Neural cell (in vitro differentiated cells): ENCODE data around the gene R3HDML. TPM values are rescaled to one million over a fixed set of nuclear protein-coding genes. Genes with fewer than 3 reads are reported as not detected.

Experiments used
- H2AFZ ChIP-seq: fragments of 200-600, 300-800 bp; sonication (generic), shearing (Covaris generic); 2 replicates; pipeline ENCODE4 v1.6.0; 2014; ENCODE audit warnings: low read depth, mild to moderate bottlenecking, antibody characterized with exemption, low read length, moderate library complexity
- H3F3A ChIP-seq: fragments of 200-600 bp; shearing (Covaris generic); 2 replicates; pipeline ENCODE4 v1.6.1; 2016; ENCODE audit warnings: mild to moderate bottlenecking, moderate library complexity, mixed read lengths, antibody characterized with exemption, low read length; ENCODE audit not compliant: insufficient read depth, poor library complexity, severe bottlenecking
- H3K27ac ChIP-seq: fragments of 200-600, 300-800 bp; sonication (generic), shearing (Covaris generic); 2 replicates; pipeline ENCODE4 v1.5.1; 2014; ENCODE audit warnings: mild to moderate bottlenecking, low read length, moderate library complexity
- H3K27me3 ChIP-seq: fragments of 300-800, 200-600 bp; sonication (generic), shearing (Covaris generic); 2 replicates; pipeline ENCODE4 v1.6.0; 2014; ENCODE audit warnings: mild to moderate bottlenecking, low read depth, low read length, moderate library complexity; ENCODE audit not compliant: insufficient read depth
- H3K36me3 ChIP-seq: fragments of 300-800, 200-600 bp; sonication (generic), shearing (Covaris generic); 2 replicates; pipeline ENCODE4 v1.5.1; 2014; ENCODE audit warnings: mild to moderate bottlenecking, antibody characterized with exemption, low read length, moderate library complexity; ENCODE audit not compliant: insufficient read depth
- H3K4me2 ChIP-seq: fragments of 300-800, 200-600 bp; sonication (generic), shearing (Covaris generic); 2 replicates; pipeline ENCODE4 v1.6.0; 2014; ENCODE audit warnings: mild to moderate bottlenecking, low read length
- H3K4me3 ChIP-seq: fragments of 300-800, 200-600 bp; sonication (generic), shearing (Covaris generic); 2 replicates; pipeline ENCODE4 v1.5.1; 2014; ENCODE audit warnings: mild to moderate bottlenecking, low read length, moderate library complexity
- H3K79me2 ChIP-seq: fragments of 200-600 bp; shearing (Covaris generic); replicated peaks from 2 replicates; pipeline ENCODE4 v1.6.0; 2014; ENCODE audit warnings: mild to moderate bottlenecking, low read length, moderate library complexity; ENCODE audit not compliant: insufficient read depth
- H3K9ac ChIP-seq: fragments of 300-800, 200-600 bp; sonication (generic), shearing (Covaris generic); 2 replicates; pipeline ENCODE4 v1.6.1; 2016; ENCODE audit warnings: mild to moderate bottlenecking, low read length, mixed read lengths
- H3K9me2 ChIP-seq: fragments of 200-600 bp; shearing (Covaris generic); 2 replicates; pipeline ENCODE4 v1.6.1; 2016; ENCODE audit warnings: mild to moderate bottlenecking, low read length, mixed read lengths; ENCODE audit not compliant: insufficient read depth
- H3K9me3 ChIP-seq: fragments of 200-600, 300-800 bp; sonication (generic), shearing (Covaris generic); 2 replicates; pipeline ENCODE4 v1.6.1; 2016; ENCODE audit warnings: mild to moderate bottlenecking, mixed run types, low read length, moderate library complexity, mixed read lengths
- H4K20me1 ChIP-seq: fragments of 200-600 bp; shearing (Covaris generic); 2 replicates; pipeline ENCODE4 v1.6.1; 2016; ENCODE audit warnings: mild to moderate bottlenecking, mixed run types; ENCODE audit not compliant: insufficient read depth
- CTCF ChIP-seq: fragments of 450-650 bp; IDR thresholded peaks from 2 replicates; pipeline ENCODE4 v1.5.1; 2014; ENCODE audit warnings: antibody characterized with exemption, mild to moderate bottlenecking, moderate library complexity; ENCODE audit not compliant: poor library complexity, severe bottlenecking
- EP300 ChIP-seq: fragments of 450-650 bp; conservative IDR thresholded peaks from 2 replicates; pipeline ENCODE4 v1.6.1; 2014; ENCODE audit warnings: antibody characterized with exemption, mild to moderate bottlenecking, moderate library complexity; ENCODE audit not compliant: poor library complexity, severe bottlenecking
- EZH2 ChIP-seq: fragments of 200-600, 300-800 bp; shearing (Covaris generic), sonication (generic); IDR thresholded peaks from 2 replicates; pipeline ENCODE4 v1.6.1; 2014; ENCODE audit warnings: antibody characterized with exemption, low read length, borderline replicate concordance, mild to moderate bottlenecking; ENCODE audit not compliant: insufficient read depth, poor library complexity, severe bottlenecking
- MXI1 ChIP-seq: fragments of 450-650 bp; conservative IDR thresholded peaks from 2 replicates; pipeline ENCODE4 v1.6.1; 2014; ENCODE audit warnings: antibody characterized with exemption, mild to moderate bottlenecking; ENCODE audit not compliant: poor library complexity, severe bottlenecking
- POLR2AphosphoS5 ChIP-seq: IDR thresholded peaks from 2 replicates; pipeline ENCODE4 v1.6.1; 2012
- RAD21 ChIP-seq: fragments of 450-650 bp; conservative IDR thresholded peaks from 2 replicates; pipeline ENCODE4 v1.6.1; 2014; ENCODE audit warnings: antibody characterized with exemption, mild to moderate bottlenecking, moderate library complexity
- REST ChIP-seq: IDR thresholded peaks from 2 replicates; pipeline ENCODE4 v1.6.1; 2012; ENCODE audit warnings: borderline replicate concordance
- SMC3 ChIP-seq: fragments of 450-650 bp; conservative IDR thresholded peaks from 2 replicates; pipeline ENCODE4 v1.6.1; 2014; ENCODE audit warnings: antibody characterized with exemption, mild to moderate bottlenecking, moderate library complexity; ENCODE audit not compliant: poor library complexity
- TAF1 ChIP-seq: IDR thresholded peaks from 2 replicates; pipeline ENCODE4 v1.6.1; 2012; ENCODE audit warnings: low read depth
- polyA plus RNA-seq: library from polyadenylated mRNA; depleted of rRNA; stranded (reverse); fragments of >200 nt; gene quantifications from 2 replicates; pipeline ENCODE4 v1.2.3, GENCODE V29; 2014
- small RNA-seq, 3 experiments: library from RNA; depleted of rRNA; stranded (forward); fragments of <200 nt; gene quantifications; one replicate each; pipeline ENCODE3, GENCODE V24; 2012

R3HDML gene
- polyA plus RNA-seq, 1 donor from 2014 or later: not detected

- no peaks in the 10 kb centered on the region for H3K9me2 ChIP-seq
- no peak overlapping the region for H3K9ac ChIP-seq
- no peak overlapping the region for H3K27ac ChIP-seq
- H3K4me3 ChIP-seq: no peak overlapping the region
- no peak overlapping the region for H2AFZ ChIP-seq
- no peaks in the 10 kb centered on the region for H3F3A ChIP-seq
- no peaks in the 10 kb centered on the region for H3K79me2 ChIP-seq
- H4K20me1 ChIP-seq: no peaks in the 10 kb centered on the region
- TF ChIP-seq POLR2AphosphoS5: no peak
- no peak for TF ChIP-seq CTCF
- no peak overlapping the region for H3K4me2 ChIP-seq
- H3K9me3 ChIP-seq: no peaks in the 10 kb centered on the region
- no peaks in the 10 kb centered on the region for H3K27me3 ChIP-seq
- H3K36me3 ChIP-seq: no peaks in the 10 kb centered on the region
Measured at GRCh38 chr20:44399446-44399845, 62.6 kb downstream of the R3HDML start.

- H3K79me2 ChIP-seq: no peaks in the 10 kb centered on the region
- no peak overlapping the region for H3K27ac ChIP-seq
- H3F3A ChIP-seq: no peaks in the 10 kb centered on the region
- no peak overlapping the region for H3K4me3 ChIP-seq
- H2AFZ ChIP-seq: no peak overlapping the region
- H4K20me1 ChIP-seq: no peaks in the 10 kb centered on the region
- H3K9ac ChIP-seq: no peak overlapping the region
- no peaks in the 10 kb centered on the region for H3K9me3 ChIP-seq
- H3K9me2 ChIP-seq: no peaks in the 10 kb centered on the region
- TF ChIP-seq REST (no peak), EP300 (no peak), POLR2AphosphoS5 (no peak), SMC3 (no peak), TAF1 (no peak), RAD21 (no peak), CTCF (no peak), MXI1 (no peak), EZH2 (no peak)
- no peaks in the 10 kb centered on the region for H3K36me3 ChIP-seq
- no peaks in the 10 kb centered on the region for H3K27me3 ChIP-seq
- H3K4me2 ChIP-seq: no peak overlapping the region
Measured at GRCh38 chr20:44400671-44400969, 63.8 kb downstream of the R3HDML start.

Small RNA genes within 50 kb of the gene (small RNA-seq; reads per million reads assigned to genes)
- gene RF00019: 0 to 1.2 (median 0) reads per million in 3 experiments

Other genes starting within 250 kb of the R3HDML start
- not detected in 2 replicates for gene JPH2, start 149.9 kb upstream of the R3HDML start, polyA plus RNA-seq
- 43.9 and 51.0 TPM in 2 replicates for gene OSER1, start 126.3 kb upstream of the R3HDML start, polyA plus RNA-seq
- gene GDAP1L1, start 89.7 kb upstream of the R3HDML start, polyA plus RNA-seq: 216 and 243 TPM in 2 replicates
- 4.6 and 5.5 TPM in 2 replicates for gene FITM2, start 25.8 kb upstream of the R3HDML start, polyA plus RNA-seq
- 0.68 TPM in 1 of 2 replicates, not detected in the other for gene HNF4A, start 18.7 kb downstream of the R3HDML start, polyA plus RNA-seq
- gene TTPAL, start 138.8 kb downstream of the R3HDML start, polyA plus RNA-seq: 10.5 and 11.2 TPM in 2 replicates
- gene SERINC3, start 185.0 kb downstream of the R3HDML start, polyA plus RNA-seq: 63.2 and 64.5 TPM in 2 replicates
- 174 and 210 TPM in 2 replicates for gene PKIG, start 245.5 kb downstream of the R3HDML start, polyA plus RNA-seq